SK-N-SH (cell line): Measurements from ENCODE around the gene OR9K2.

Source experiments
- CTCF ChIP-seq: fragments of 200-600 bp; sonication (generic); IDR thresholded peaks from 2 replicates; pipeline ENCODE4 v1.6.1; 2017; ENCODE audit warnings: antibody characterized with exemption, mild to moderate bottlenecking, moderate library complexity
- EZH2phosphoT487 ChIP-seq: fragments of 200-600 bp; sonication (generic); IDR thresholded peaks from 2 replicates; pipeline ENCODE4 v1.6.1; 2017; ENCODE audit warnings: low read depth, mixed run types, mild to moderate bottlenecking, antibody characterized with exemption, moderate library complexity, borderline replicate concordance
- FOXJ3 ChIP-seq: sonication (generic); formaldehyde crosslinking; IDR thresholded peaks from 2 replicates; pipeline ENCODE4 v1.5.1; 2020; ENCODE audit warnings: mild to moderate bottlenecking, missing genetic modification reagents
- FOXM1 ChIP-seq: IDR thresholded peaks from 2 replicates; pipeline ENCODE4 v1.4.0; 2012; ENCODE audit warnings: low read depth, mild to moderate bottlenecking
- MAX ChIP-seq: IDR thresholded peaks from 2 replicates; pipeline ENCODE4 v1.4.0; 2012; ENCODE audit warnings: low read depth
- NRF1 ChIP-seq: IDR thresholded peaks from 2 replicates; pipeline ENCODE4 v1.6.1; 2012; ENCODE audit warnings: low read depth, mild to moderate bottlenecking, low read length
- POLR2AphosphoS5 ChIP-seq: IDR thresholded peaks from 2 replicates; pipeline ENCODE4 v1.6.1; 2012; ENCODE audit warnings: low read depth, low read length
- RCOR1 ChIP-seq: fragments of 150-350 bp; IDR thresholded peaks from 2 replicates; pipeline ENCODE4 v1.6.1; 2017; ENCODE audit warnings: antibody characterized with exemption, low read length
- REST ChIP-seq: IDR thresholded peaks from 2 replicates; pipeline ENCODE4 v1.6.1; 2012; ENCODE audit warnings: mild to moderate bottlenecking, low read depth, low read length, moderate library complexity
- RXRA ChIP-seq: IDR thresholded peaks from 2 replicates; pipeline ENCODE4 v1.4.0; 2012; ENCODE audit warnings: low read depth, mild to moderate bottlenecking, borderline replicate concordance
- SIN3A ChIP-seq: IDR thresholded peaks from 2 replicates; pipeline ENCODE4 v1.6.1; 2012; ENCODE audit warnings: low read depth, mild to moderate bottlenecking, low read length, moderate library complexity, borderline replicate concordance
- TCF12 ChIP-seq: IDR thresholded peaks from 2 replicates; pipeline ENCODE4 v1.4.0; 2012
- USF1 ChIP-seq: IDR thresholded peaks from 2 replicates; pipeline ENCODE4 v1.4.0; 2012; ENCODE audit warnings: low read depth, borderline replicate concordance
- YY1 ChIP-seq: IDR thresholded peaks from 2 replicates; pipeline ENCODE4 v1.4.0; 2012; ENCODE audit warnings: low read depth, mild to moderate bottlenecking

- no peak for TF ChIP-seq TCF12
- no peak for TF ChIP-seq FOXJ3 (CRISPR knock-in tag)
- no peak; the same call in 1 of the 2 replicates for TF ChIP-seq CTCF
- no peak for TF ChIP-seq SIN3A
- TF ChIP-seq RCOR1, result no peak
- TF ChIP-seq FOXM1, result no peak
- no peak for TF ChIP-seq USF1
- TF ChIP-seq REST, result no peak
- no peak for TF ChIP-seq YY1
- TF ChIP-seq EZH2phosphoT487, result no peak
- no peak for TF ChIP-seq RXRA
- no peak for TF ChIP-seq NRF1
- no peak for TF ChIP-seq POLR2AphosphoS5
- no peak for TF ChIP-seq MAX
These were observed 33.6 kb upstream of the OR9K2 start for GRCh38 chr12:55092579-55092978.
